HG03064 (cell line): ENCODE results near the gene MAGEA6.
"Not testable (repeated sequence)": the region's sequence is repeated elsewhere in the genome, so short reads cannot be mapped to it uniquely, and the experiment has no call there.

ENCODE experiments used
- ATAC-seq: cut with Tn5 transposase; IDR thresholded peaks from one replicate; pipeline ENCODE4 v1.9.1; 2021; ENCODE audit warnings: low read depth; ENCODE audit not compliant: unreplicated experiment

Gene MAGEA6

DNA sequence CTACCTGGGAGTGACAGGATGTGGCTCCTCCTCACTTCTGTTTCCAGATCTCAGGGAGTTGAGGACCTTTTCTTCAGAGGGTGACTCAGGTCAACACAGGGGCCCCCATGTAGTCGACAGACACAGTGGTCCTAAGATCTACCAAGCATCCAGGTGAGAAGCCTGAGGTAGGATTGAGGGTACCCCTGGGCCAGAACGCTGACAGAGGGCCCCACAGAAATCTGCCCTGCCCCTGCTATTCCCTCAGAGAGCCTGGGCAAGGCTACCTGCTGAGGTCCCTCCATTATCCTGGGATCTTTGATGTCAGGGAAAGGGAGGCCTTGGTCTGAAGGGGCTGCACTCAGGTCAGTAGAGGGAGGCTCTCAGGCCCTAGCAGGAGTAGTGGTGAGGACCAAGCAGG lies 34.4 kb downstream of the MAGEA6 start:
- ATAC-seq = no peak

GRCh38 chrX:152734143-152734858 lies 35.2 kb downstream of the MAGEA6 start:
- not testable (repeated sequence) for ATAC-seq

DNA sequence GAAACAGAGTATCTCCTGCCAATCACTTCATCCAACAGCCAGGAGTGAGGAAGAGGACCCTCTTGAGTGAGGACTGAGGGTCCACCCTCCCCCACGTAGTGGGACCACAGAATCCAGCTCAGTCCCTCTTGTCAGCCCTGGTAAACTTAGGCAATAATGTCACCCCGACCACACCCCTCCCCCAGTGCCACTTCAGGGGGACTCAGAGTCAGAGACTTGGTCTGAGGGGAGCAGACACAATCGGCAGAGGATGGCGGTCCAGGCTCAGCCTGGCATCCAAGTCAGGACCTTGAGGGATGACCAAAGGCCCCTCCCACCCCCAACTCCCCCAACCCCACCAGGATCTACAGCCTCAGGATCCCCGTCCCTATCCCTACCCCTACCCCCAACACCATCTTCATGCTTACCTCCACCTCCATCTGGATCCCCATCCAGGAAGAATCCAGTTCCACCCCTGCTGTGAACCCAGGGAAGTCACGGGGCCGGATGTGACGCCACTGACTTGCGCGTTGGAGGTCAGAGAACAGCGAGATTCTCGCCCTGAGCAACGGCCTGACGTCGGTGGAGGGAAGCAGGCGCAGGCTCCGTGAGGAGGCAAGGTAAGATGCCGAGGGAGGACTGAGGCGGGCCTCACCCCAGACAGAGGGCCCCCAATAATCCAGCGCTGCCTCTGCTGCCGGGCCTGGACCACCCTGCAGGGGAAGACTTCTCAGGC lies 36.1 kb downstream of the MAGEA6 start, which contains the start of the genes CSAG1 and MAGEA12:
Gene CSAG1 (minus strand): TSS at position 461 of the 715 bp plus-strand sequence. CDS start 1,261 bp downstream, outside the sequence.
Gene MAGEA12 (plus strand): TSS at position 497 of the 715 bp plus-strand sequence. CDS start 2,405 bp downstream, outside the sequence.
- no peak for ATAC-seq

- no peak for ATAC-seq
Measured at GRCh38 chrX:152725409-152725808, 44.1 kb downstream of the MAGEA6 start.
